Measurements from ENCODE around the gene PSMB5.
A peak's percentile ranks its signal among the peaks of the same experiment; 100 is the strongest.

The PSMB5 gene

DNA sequence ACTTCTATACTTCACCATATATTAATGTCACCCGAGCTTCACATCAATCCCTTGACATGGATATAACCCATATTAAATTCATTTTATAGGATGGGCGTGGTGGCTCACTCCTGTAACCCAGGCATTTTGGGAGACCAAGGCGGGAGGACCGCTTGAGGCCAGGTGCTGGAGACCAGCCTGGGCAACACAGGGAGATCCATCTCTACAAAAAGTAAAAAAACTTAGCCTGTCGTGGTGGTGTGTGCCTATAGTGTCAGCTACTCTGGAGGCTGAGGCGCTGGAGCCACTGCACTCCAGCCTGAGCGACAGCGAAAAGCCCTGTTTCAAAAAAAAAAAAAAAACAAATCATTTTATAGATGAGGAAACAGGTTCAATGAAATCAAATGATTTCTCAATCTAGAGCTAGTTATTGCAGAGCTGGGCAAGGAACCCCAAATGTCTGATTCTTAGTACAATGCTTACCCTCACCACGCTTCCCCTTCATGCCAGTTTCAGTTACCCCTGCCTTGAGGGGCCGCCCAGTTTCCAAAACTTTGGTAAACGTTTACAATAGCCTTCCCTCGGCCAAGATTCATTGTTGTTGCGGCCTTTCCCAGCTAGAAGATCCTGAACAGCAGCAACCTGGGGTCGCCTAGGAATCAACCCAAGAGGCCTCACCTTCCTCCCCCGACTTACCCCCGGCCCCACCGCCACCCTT lies 751 bp downstream of the PSMB5 start:
- peak overlapping the region; percentile 93 for H3K27ac ChIP-seq
- TF ChIP-seq CTCF (IDR thresholded peaks at IDR 0.05; ENCODE audit: low read depth, low read length) = no peak
- H3K9me3 ChIP-seq (ENCODE audit: severe bottlenecking) = no peaks in the 10 kb centered on the region
- no peaks in the 10 kb centered on the region for H3K27me3 ChIP-seq (ENCODE audit: insufficient read depth, low read depth, severe bottlenecking)
- H3K36me3 ChIP-seq = peaks cover 48% of the 10 kb centered on the region
- no peak for DNase-seq
- H3K4me3 ChIP-seq (ENCODE audit: low read depth, low read length) = peak overlapping the region; percentile 95

- no peak for TF ChIP-seq CTCF (IDR thresholded peaks at IDR 0.05; ENCODE audit: low read depth, low read length)
- no peak for DNase-seq
- Histone ChIP-seq H3K27ac (no peak overlapping the region), H3K9me3 (ENCODE audit: severe bottlenecking) (no peaks in the 10 kb centered on the region), H3K27me3 (ENCODE audit: insufficient read depth, low read depth, severe bottlenecking) (no peaks in the 10 kb centered on the region), H3K4me3 (ENCODE audit: low read depth, low read length) (no peak overlapping the region), H3K36me3 (peaks cover 53% of the 10 kb centered on the region)
These were observed 1.4 kb downstream of the PSMB5 start for GRCh38 chr14:23033251-23033727.

GRCh38 chr14:23030936-23031335 lies 3.8 kb downstream of the PSMB5 start:
- H3K36me3 ChIP-seq = peaks cover 60% of the 10 kb centered on the region
- no peaks in the 10 kb centered on the region for H3K9me3 ChIP-seq (ENCODE audit: severe bottlenecking)
- DNase-seq = no peak
- no peaks in the 10 kb centered on the region for H3K27me3 ChIP-seq (ENCODE audit: insufficient read depth, low read depth, severe bottlenecking)
- H3K4me3 ChIP-seq (ENCODE audit: low read depth, low read length) = no peak overlapping the region
- no peak overlapping the region for H3K27ac ChIP-seq
- TF ChIP-seq CTCF (IDR thresholded peaks at IDR 0.05; ENCODE audit: low read depth, low read length) = no peak

DNA sequence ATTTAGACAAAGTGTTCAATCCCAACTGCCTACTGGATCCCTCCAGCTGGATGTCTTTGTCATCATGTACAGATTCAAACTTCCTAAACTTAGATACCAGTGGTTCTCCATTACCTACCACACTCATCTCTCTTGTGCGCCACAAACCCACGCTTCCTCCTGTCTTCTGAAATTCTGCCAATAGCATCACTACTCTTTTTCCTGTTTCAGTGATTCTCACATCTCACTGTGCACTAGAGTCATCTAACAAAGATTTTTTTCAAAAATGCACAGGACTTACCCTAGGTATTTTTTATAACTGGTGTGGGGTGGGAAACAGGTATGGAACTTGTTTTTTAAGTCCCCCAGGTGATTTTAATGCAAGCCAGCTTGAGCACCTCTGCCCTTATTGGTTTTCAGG lies 5.9 kb downstream of the PSMB5 start:
- no peak for DNase-seq
- Histone ChIP-seq H3K36me3 (peaks cover 65% of the 10 kb centered on the region), H3K9me3 (ENCODE audit: severe bottlenecking) (no peaks in the 10 kb centered on the region), H3K27me3 (ENCODE audit: insufficient read depth, low read depth, severe bottlenecking) (no peaks in the 10 kb centered on the region), H3K4me3 (ENCODE audit: low read depth, low read length) (peak overlapping the region; percentile 22), H3K27ac (peak overlapping the region; percentile 93)
- TF ChIP-seq CTCF (IDR thresholded peaks at IDR 0.05; ENCODE audit: low read depth, low read length) = no peak

DNA sequence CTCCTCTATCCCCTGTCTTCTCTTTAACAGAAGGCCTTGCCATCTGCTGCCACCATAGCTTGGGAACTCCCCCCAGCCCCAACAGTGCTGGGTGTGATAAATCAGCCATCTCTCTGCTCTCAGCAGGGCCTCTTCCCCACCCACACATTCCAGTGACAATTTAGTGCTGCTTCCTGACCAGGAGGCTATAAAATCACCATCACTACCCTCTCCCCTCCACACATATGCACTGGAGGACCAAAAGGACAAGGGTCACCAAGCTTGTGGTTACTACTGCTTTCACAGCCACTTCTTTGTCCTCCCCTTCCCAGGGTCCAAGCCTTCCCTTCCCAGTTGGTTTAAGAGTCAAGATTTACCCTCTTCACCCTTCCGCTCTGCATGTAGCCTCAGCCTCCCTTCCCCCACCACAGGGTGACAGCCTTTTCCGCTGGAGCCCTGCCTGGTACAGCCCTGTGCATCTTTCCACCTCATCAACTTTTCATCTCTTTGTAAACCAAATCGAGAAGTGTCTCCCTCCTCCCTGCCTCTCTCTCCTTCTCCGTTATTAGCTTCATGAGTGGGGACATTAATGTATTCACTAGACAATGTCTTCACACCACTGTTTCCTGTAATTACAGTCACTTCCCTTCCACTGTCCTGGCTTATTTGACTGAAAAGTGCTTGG lies 9.4 kb downstream of the PSMB5 start:
- Histone ChIP-seq H3K27ac (peak overlapping the region; percentile 93), H3K4me3 (ENCODE audit: low read depth, low read length) (no peak overlapping the region), H3K27me3 (ENCODE audit: insufficient read depth, low read depth, severe bottlenecking) (no peaks in the 10 kb centered on the region), H3K36me3 (peaks cover 31% of the 10 kb centered on the region), H3K9me3 (ENCODE audit: severe bottlenecking) (no peaks in the 10 kb centered on the region)
- peak; percentile 88 for DNase-seq
- TF ChIP-seq CTCF (IDR thresholded peaks at IDR 0.05; ENCODE audit: low read depth, low read length) = no peak
